HEK293T (cell line): ENCODE results near the gene ERC1.

Source experiments
- CTCF ChIA-PET: fragments of 350-600 bp; formaldehyde crosslinking; extraction: SDS; loops from one replicate; lab custom pipeline; 2021; ENCODE audit warnings: antibody characterized with exemption, inconsistent platforms; lab: Yijun Ruan, JAX
- POLR2A ChIA-PET: fragments of 350-600 bp; formaldehyde crosslinking; extraction: SDS; loops from one replicate; lab custom pipeline; 2020; ENCODE audit warnings: antibody characterized with exemption, inconsistent platforms; lab: Yijun Ruan, JAX
- DNase-seq: peaks from one replicate; pipeline ENCODE4 v3.0.0; 2012; ENCODE audit warnings: mixed read lengths; ENCODE audit errors: extremely low spot score
- ARNT ChIP-seq: fragments of 450-650 bp; IDR thresholded peaks from 2 replicates; pipeline ENCODE4 v1.6.1; 2017; ENCODE audit warnings: mild to moderate bottlenecking
- BHLHE40 ChIP-seq: fragments of 450-650 bp; IDR thresholded peaks from 2 replicates; pipeline ENCODE4 v1.6.1; 2016; ENCODE audit warnings: mild to moderate bottlenecking, moderate library complexity, borderline replicate concordance
- CTBP1 ChIP-seq: fragments of 450-650 bp; IDR thresholded peaks from 2 replicates; pipeline ENCODE4 v1.6.1; 2016; ENCODE audit warnings: borderline replicate concordance
- ELF4 ChIP-seq: fragments of 450-650 bp; IDR thresholded peaks from 2 replicates; pipeline ENCODE4 v1.6.1; 2017; ENCODE audit warnings: antibody characterized with exemption
- FOXA1 ChIP-seq: fragments of 450-650 bp; IDR thresholded peaks from 2 replicates; pipeline ENCODE4 v1.6.1; 2016; ENCODE audit warnings: mild to moderate bottlenecking
- FOXK2 ChIP-seq: fragments of 450-650 bp; IDR thresholded peaks from 2 replicates; pipeline ENCODE4 v1.6.1; 2016; ENCODE audit warnings: mild to moderate bottlenecking
- FOXM1 ChIP-seq: fragments of 450-650 bp; IDR thresholded peaks from 2 replicates; pipeline ENCODE4 v1.6.1; 2017; ENCODE audit warnings: mild to moderate bottlenecking, borderline replicate concordance
- HDGF ChIP-seq: fragments of 450-650 bp; IDR thresholded peaks from 2 replicates; pipeline ENCODE4 v1.6.1; 2017; ENCODE audit warnings: antibody characterized with exemption, borderline replicate concordance
- L3MBTL2 ChIP-seq: fragments of 450-650 bp; conservative IDR thresholded peaks from 2 replicates; pipeline ENCODE4 v1.6.1; 2016; ENCODE audit warnings: mild to moderate bottlenecking
- LEF1 ChIP-seq: fragments of 450-650 bp; IDR thresholded peaks from 2 replicates; pipeline ENCODE4 v1.6.1; 2017; ENCODE audit warnings: mild to moderate bottlenecking, borderline replicate concordance
- NFRKB ChIP-seq: fragments of 450-650 bp; IDR thresholded peaks from 2 replicates; pipeline ENCODE4 v1.6.1; 2016; ENCODE audit warnings: mild to moderate bottlenecking, moderate library complexity
- SP1 ChIP-seq: fragments of 450-650 bp; IDR thresholded peaks from 2 replicates; pipeline ENCODE4 v1.6.1; 2017
- SUZ12 ChIP-seq: fragments of 450-650 bp; IDR thresholded peaks from 2 replicates; pipeline ENCODE4 v1.6.1; 2016; ENCODE audit warnings: mild to moderate bottlenecking
- TARDBP ChIP-seq: fragments of 450-650 bp; IDR thresholded peaks from 2 replicates; pipeline ENCODE4 v1.6.1; 2016
- ZNF384 ChIP-seq: fragments of 450-650 bp; IDR thresholded peaks from 2 replicates; pipeline ENCODE4 v1.6.1; 2016
- TF ChIP-seq, protein P1 (sequence below): fragments of 450-650 bp; IDR thresholded peaks from 2 replicates; pipeline ENCODE4 v1.6.1; 2016

Gene ERC1

DNA sequence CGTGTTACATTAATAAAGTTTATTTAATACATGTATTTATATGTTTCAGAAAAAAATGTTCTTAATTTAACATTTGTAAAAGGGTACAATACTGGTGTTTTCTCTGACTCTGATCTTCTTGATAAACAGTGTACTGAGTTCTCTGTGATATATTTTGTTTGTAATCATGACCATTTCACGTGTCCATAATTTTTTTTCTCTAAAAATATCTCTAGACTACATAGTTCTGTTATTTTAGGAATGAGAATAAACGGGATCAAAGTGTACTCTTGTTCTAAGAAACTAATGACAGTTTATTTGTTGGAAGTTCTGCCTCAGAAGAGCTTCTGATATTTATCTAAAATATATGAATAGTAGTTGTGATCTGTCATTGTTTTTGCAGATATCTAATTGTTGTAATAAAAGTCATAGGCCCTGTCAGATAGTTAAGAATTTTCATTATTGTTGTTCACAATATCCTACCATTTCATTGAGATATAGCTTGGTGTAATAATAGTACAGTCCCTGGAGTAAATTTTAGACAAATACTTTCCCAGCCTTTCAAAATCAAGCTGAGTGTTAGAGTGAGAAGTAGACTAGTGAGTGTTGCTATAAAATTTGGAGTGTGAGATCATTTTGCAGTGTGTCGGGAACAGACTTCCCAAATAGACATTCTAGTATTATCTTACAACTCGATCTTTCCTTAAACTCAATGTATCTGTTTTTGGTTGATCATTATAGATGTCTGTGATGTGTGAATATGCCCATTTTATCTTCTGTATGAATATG lies 86.2 kb downstream of the ERC1 start:
- no peak for DNase-seq
- ChIA-PET CTCF (interaction anchor here (1.2 kb wide), 1 partner anchor 16 kb away, joined by 4 read pairs; no protein-coding TSS in a partner anchor), POLR2A (no interaction called here)
- TF ChIP-seq CTBP1 (no peak), FOXK2 (no peak), ARNT (no peak), L3MBTL2 (no peak), BHLHE40 (no peak), ZNF384 (no peak), TARDBP (no peak), FOXA1 (no peak), LEF1 (no peak), SP1 (no peak), FOXM1 (no peak), HDGF (no peak), ELF4 (no peak), NFRKB (no peak), SUZ12 (no peak)
- TF ChIP-seq, protein P1, sequence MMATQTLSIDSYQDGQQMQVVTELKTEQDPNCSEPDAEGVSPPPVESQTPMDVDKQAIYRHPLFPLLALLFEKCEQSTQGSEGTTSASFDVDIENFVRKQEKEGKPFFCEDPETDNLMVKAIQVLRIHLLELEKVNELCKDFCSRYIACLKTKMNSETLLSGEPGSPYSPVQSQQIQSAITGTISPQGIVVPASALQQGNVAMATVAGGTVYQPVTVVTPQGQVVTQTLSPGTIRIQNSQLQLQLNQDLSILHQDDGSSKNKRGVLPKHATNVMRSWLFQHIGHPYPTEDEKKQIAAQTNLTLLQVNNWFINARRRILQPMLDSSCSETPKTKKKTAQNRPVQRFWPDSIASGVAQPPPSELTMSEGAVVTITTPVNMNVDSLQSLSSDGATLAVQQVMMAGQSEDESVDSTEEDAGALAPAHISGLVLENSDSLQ = no peak

DNA sequence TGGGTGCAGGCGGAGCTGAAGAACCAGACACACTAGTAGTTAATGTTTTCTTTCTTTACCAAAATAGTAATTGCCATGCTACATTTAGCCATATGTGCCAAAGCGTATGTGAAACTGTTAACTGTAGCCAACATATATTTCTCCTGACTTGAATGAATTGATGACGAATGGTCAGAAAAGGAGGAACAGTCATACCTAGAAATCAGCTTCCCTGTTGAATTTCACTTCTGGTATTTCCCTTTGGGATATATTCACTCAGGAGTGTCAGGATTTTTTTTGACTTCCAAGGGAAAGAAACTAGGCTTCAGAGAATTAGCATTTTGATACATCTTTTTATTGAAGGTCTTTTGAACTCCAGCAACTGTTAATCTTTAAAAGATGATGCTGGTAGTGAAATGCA lies 87.0 kb downstream of the ERC1 start:
- TF ChIP-seq ELF4 (no peak), HDGF (no peak), ZNF384 (no peak), SP1 (no peak), TARDBP (no peak), BHLHE40 (no peak), SUZ12 (no peak), FOXA1 (no peak), ARNT (no peak), L3MBTL2 (no peak), CTBP1 (no peak), FOXK2 (no peak), LEF1 (no peak)
- TF ChIP-seq, protein P1 = no peak
- ChIA-PET CTCF (interaction anchor here (0.7 to 1.2 kb wide), 2 partner anchors 14 to 15 kb away, joined by 4 to 5 read pairs; no protein-coding TSS in a partner anchor), POLR2A (interaction anchor here (0.6 kb wide), 1 partner anchor 265 kb away, joined by 3 read pairs; no protein-coding TSS in a partner anchor)
- DNase-seq = no peak

DNA sequence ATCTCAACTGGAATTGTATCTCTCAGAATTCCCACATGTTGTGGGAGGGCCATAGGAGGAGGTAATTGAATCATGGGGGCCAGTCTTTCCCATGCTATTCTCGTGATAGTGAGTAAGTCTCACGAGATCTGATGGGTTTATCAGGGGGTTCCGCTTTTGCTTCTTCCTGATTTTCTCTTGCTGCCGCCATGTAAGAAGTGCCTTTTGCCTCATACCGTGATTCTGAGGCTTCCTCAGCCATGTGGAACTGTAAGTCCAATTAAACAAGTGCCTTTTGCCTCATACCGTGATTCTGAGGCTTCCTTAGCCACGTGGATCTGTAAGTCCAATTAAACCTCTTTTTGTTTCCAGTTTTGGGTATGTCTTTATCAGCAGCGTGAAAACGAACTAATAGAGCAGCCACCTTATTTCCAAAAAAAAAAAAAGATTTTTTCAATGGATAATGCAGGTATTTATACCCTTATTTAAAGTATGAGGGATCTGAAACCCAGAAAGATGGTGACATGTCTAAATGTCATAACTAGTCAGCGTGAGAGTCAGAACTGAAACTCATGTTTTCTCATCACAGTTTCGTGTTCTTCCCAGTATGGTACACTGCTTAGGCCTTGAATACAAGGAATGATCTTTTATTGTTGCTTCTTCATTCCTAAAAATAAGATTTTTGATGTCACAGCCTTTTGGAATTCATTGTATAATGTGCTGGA lies 89.6 kb downstream of the ERC1 start:
- DNase-seq = no peak
- ChIA-PET POLR2A (no interaction called here), CTCF (interaction anchor here (0.9 kb wide), 1 partner anchor 12 kb away, joined by 3 read pairs; no protein-coding TSS in a partner anchor)
- no peak for TF ChIP-seq L3MBTL2
- TF ChIP-seq LEF1 = no peak
- TF ChIP-seq HDGF = no peak
- TF ChIP-seq, protein P1 = no peak
- no peak for TF ChIP-seq FOXK2
- no peak for TF ChIP-seq FOXA1

DNA sequence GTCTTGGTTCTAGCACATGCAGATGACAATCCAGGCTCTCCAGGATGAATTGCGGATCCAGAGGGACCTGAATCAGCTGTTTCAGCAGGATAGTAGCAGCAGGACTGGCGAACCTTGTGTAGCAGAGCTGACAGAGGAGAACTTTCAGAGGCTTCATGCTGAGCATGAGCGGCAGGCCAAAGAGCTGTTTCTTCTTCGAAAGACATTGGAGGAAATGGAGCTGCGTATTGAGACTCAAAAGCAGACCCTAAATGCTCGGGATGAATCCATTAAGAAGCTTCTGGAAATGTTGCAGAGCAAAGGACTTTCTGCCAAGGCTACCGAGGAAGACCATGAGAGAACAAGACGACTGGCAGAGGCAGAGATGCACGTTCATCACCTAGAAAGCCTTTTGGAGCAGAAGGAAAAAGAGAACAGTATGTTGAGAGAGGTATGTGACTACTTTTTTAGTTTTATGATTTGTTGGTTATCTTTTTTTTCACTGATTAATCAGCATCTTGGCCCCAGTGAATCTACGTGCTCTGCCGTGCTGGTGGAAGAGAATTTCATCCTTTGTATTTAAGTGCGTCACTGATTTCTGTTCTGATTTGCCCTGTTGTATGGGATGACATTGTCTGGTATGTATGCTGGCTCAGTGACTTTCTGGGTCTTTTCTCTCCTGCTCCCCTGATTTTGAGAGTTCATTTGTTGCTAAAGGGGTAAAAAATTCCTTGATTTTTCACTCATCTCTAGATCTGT lies 92.3 kb downstream of the ERC1 start:
- POLR2A ChIA-PET = interaction anchor here (0.8 to 2.1 kb wide), 3 partner anchors 92 to 134 kb away, joined by 4 to 6 read pairs (median 5); partner anchors contain the start of genes ERC1 and RAD52
- DNase-seq = peak; percentile 34
- no peak for TF ChIP-seq FOXK2
- TF ChIP-seq ARNT = no peak
- no peak for TF ChIP-seq HDGF
- no peak for TF ChIP-seq ELF4
- no peak for TF ChIP-seq L3MBTL2
- TF ChIP-seq, protein P1 = no peak
- TF ChIP-seq SUZ12 = no peak
- TF ChIP-seq FOXA1 = no peak
- TF ChIP-seq NFRKB = no peak
- CTCF ChIA-PET = interaction anchor here (0.6 to 1.2 kb wide), 5 partner anchors 10 to 51 kb away, joined by 3 to 7 read pairs (median 4); no protein-coding TSS in a partner anchor

DNA sequence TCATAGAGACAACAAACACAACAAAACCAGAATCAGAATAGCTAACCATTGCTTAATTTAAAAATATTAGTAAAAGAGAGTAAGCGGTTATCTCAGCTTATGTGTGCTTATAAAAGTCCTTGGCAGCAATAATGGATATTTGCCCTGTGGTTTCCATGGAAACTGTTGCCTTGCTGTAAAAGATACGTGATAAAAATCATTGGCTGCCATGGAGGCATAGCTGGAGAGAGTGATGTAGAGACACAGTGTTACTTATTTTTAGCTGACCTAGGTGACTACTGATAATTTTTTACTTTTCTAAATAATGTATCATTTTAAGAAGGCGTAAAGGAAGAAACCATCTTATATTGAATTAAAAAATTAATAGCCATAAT lies 92.9 kb downstream of the ERC1 start:
- peak; percentile 56 for DNase-seq
- ChIA-PET POLR2A (interaction anchor here (1.9 to 2.1 kb wide), 2 partner anchors 92 to 94 kb away, joined by 5 to 6 read pairs; partner anchors contain the start of gene ERC1), CTCF (no interaction called here)
- TF ChIP-seq ARNT (no peak), NFRKB (no peak), FOXA1 (no peak), HDGF (no peak), ELF4 (no peak), LEF1 (no peak), CTBP1 (no peak), L3MBTL2 (no peak)
